Mesenchymal stem cell (in vitro differentiated cells and primary cell): Measurements from ENCODE around the gene KDM4F.

Experiments
- DNase-seq: peaks from one replicate; pipeline ENCODE4 v3.0.0-alpha.2; 2013
- H2AFZ ChIP-seq: one replicate; pipeline ENCODE4 v1.6.1; 2013; ENCODE audit warnings: low read depth, mild to moderate bottlenecking, control low read depth, inconsistent platforms, low read length, moderate library complexity
- H2AK5ac ChIP-seq: 2 replicates; pipeline ENCODE4 v1.6.1; 2013; ENCODE audit warnings: low read length, moderate library complexity, mild to moderate bottlenecking, inconsistent platforms; ENCODE audit not compliant: severe bottlenecking
- H2BK120ac ChIP-seq: one replicate; pipeline ENCODE4 v1.6.1; 2013; ENCODE audit warnings: low read depth, mild to moderate bottlenecking, inconsistent platforms, low read length, moderate library complexity
- H2BK12ac ChIP-seq, 2 experiments: one replicate each; pipeline ENCODE4 v1.6.1; 2013; ENCODE audit warnings: inconsistent platforms in 2 of 2, low read length in 2 of 2, mild to moderate bottlenecking in 2 of 2, moderate library complexity in 2 of 2, control low read depth in 1 of 2
- H2BK15ac ChIP-seq: one replicate; pipeline ENCODE4 v1.6.1; 2013; ENCODE audit warnings: mild to moderate bottlenecking, low read depth, inconsistent platforms; ENCODE audit not compliant: poor library complexity, severe bottlenecking
- H2BK5ac ChIP-seq: 2 replicates; pipeline ENCODE4 v1.6.1; 2013; ENCODE audit warnings: low read depth, mild to moderate bottlenecking, low read length, control low read depth, inconsistent platforms; ENCODE audit not compliant: poor library complexity, severe bottlenecking
- H3K14ac ChIP-seq, 2 experiments: one replicate each; pipeline ENCODE4 v1.6.1; 2013; ENCODE audit warnings: inconsistent platforms in 2 of 2, low read length in 2 of 2, control low read depth in 1 of 2, mild to moderate bottlenecking in 1 of 2, moderate library complexity in 1 of 2
- H3K18ac ChIP-seq, 2 experiments: one replicate each; pipeline ENCODE4 v1.6.1; 2013; ENCODE audit warnings: inconsistent platforms in 2 of 2, low read length in 2 of 2, control low read depth in 1 of 2, low read depth in 1 of 2, mild to moderate bottlenecking in 1 of 2
- H3K23ac ChIP-seq, 2 experiments: one replicate each; pipeline ENCODE4 v1.6.1; 2013; ENCODE audit warnings: inconsistent platforms in 2 of 2, low read length in 2 of 2, mild to moderate bottlenecking in 2 of 2, moderate library complexity in 2 of 2, control low read depth in 1 of 2
- H3K27ac ChIP-seq: 2 replicates; pipeline ENCODE4 v1.5.1; 2013; ENCODE audit warnings: mild to moderate bottlenecking, moderate library complexity, low read length, control low read depth, inconsistent platforms; ENCODE audit not compliant: poor library complexity, severe bottlenecking
- H3K27me3 ChIP-seq, 2 experiments: 2 replicates each; pipeline versions ENCODE4 v1.6.1 to v1.7.0; 2013; ENCODE audit warnings: low read length in 2 of 2, mild to moderate bottlenecking in 2 of 2, moderate library complexity in 2 of 2, control low read depth in 1 of 2, inconsistent platforms in 1 of 2; ENCODE audit not compliant: control insufficient read depth in 1 of 2, insufficient read depth in 1 of 2
- H3K36me3 ChIP-seq, 2 experiments: 2 replicates each; pipeline versions ENCODE4 v1.6.1 to v1.7.0; 2013; ENCODE audit warnings: low read length in 2 of 2, control low read depth in 1 of 2, inconsistent platforms in 1 of 2, low read depth in 1 of 2, mild to moderate bottlenecking in 1 of 2; ENCODE audit not compliant: insufficient read depth in 2 of 2, control insufficient read depth in 1 of 2
- H3K4ac ChIP-seq, 2 experiments: one replicate each; pipeline ENCODE4 v1.6.1; 2013; ENCODE audit warnings: inconsistent platforms in 2 of 2, low read length in 2 of 2, mild to moderate bottlenecking in 2 of 2, moderate library complexity in 2 of 2, control low read depth in 1 of 2, low read depth in 1 of 2
- H3K4me1 ChIP-seq: 2 replicates; pipeline ENCODE4 v1.6.1; 2013; ENCODE audit warnings: low read depth, low read length, control low read depth; ENCODE audit not compliant: control insufficient read depth, insufficient read depth
- H3K4me2 ChIP-seq: 2 replicates; pipeline ENCODE4 v1.6.1; 2013; ENCODE audit warnings: low read length, mild to moderate bottlenecking, inconsistent platforms; ENCODE audit not compliant: poor library complexity, severe bottlenecking
- H3K4me3 ChIP-seq, 2 experiments: 2 replicates each; pipeline versions ENCODE4 v1.5.1 to v1.7.0; 2013; ENCODE audit warnings: low read length in 2 of 2, mild to moderate bottlenecking in 2 of 2, control low read depth in 1 of 2, low read depth in 1 of 2; ENCODE audit not compliant: insufficient read depth in 1 of 2
- H3K79me1 ChIP-seq: replicated peaks from 2 replicates; pipeline ENCODE4 v1.6.1; 2013; ENCODE audit warnings: mild to moderate bottlenecking, control low read depth, low read length, inconsistent platforms; ENCODE audit not compliant: poor library complexity, severe bottlenecking
- H3K9ac ChIP-seq: 2 replicates; pipeline ENCODE4 v1.7.0; 2013; ENCODE audit warnings: mild to moderate bottlenecking, low read length, moderate library complexity
- H3K9me3 ChIP-seq: 2 replicates; pipeline ENCODE4 v1.7.0; 2013; ENCODE audit warnings: mild to moderate bottlenecking, low read length; ENCODE audit not compliant: control insufficient read depth
- H4K8ac ChIP-seq: one replicate; pipeline ENCODE4 v1.6.1; 2013; ENCODE audit warnings: inconsistent platforms, mild to moderate bottlenecking, low read length, moderate library complexity
- H4K91ac ChIP-seq: one replicate; pipeline ENCODE4 v1.6.1; 2013; ENCODE audit warnings: mild to moderate bottlenecking, low read length, inconsistent platforms
- WGBS: methylation state at CpG from one replicate; pipeline ENCODE4 v1.1.7; 2013; ENCODE audit warnings: mixed read lengths; 5-methylcytosine and 5-hydroxymethylcytosine counted together

The KDM4F gene

GRCh38 chr11:95097209-95097608 lies 48.0 kb downstream of the KDM4F start:
- Histone ChIP-seq H3K14ac (no peak overlapping the region), H2AK5ac (no peak overlapping the region), H3K9me3 (no peaks in the 10 kb centered on the region), H3K4me2 (no peak overlapping the region), H2BK15ac (no peak overlapping the region), H2BK5ac (no peak overlapping the region), H2AFZ (no peak overlapping the region), H3K36me3 (no peaks in the 10 kb centered on the region), H3K23ac (no peak overlapping the region), H2BK12ac (no peak overlapping the region), H3K27ac (no peak overlapping the region), H2BK120ac (no peak overlapping the region), H3K9ac (no peak overlapping the region), H3K4ac (no peak overlapping the region), H3K79me1 (peaks cover 3% of the 10 kb centered on the region), H3K18ac (no peak overlapping the region), H4K91ac (no peak overlapping the region), H3K4me3 (no peak overlapping the region), H4K8ac (no peak overlapping the region), H3K27me3 (no peaks in the 10 kb centered on the region), H3K4me1 (peaks cover 9% of the 10 kb centered on the region)
- no peak for DNase-seq
- 76% methylated on average over 3 of the region's 3 CpGs for WGBS

GRCh38 chr11:95098826-95099225 lies 49.6 kb downstream of the KDM4F start:
- 100% methylated on average over 2 of the region's 3 CpGs for WGBS
- H3K23ac ChIP-seq = no peak overlapping the region

GRCh38 chr11:95100191-95100648 lies 51.0 kb downstream of the KDM4F start:
- no peak overlapping the region for H2BK120ac ChIP-seq
- H3K4ac ChIP-seq = no peak overlapping the region
- H2BK15ac ChIP-seq = no peak overlapping the region
- H3K4me3 ChIP-seq = no peak overlapping the region
- H3K4me1 ChIP-seq = peaks cover 2% of the 10 kb centered on the region
- H3K27ac ChIP-seq = no peak overlapping the region
- no peaks in the 10 kb centered on the region for H3K27me3 ChIP-seq
- no peaks in the 10 kb centered on the region for H3K36me3 ChIP-seq
- H2AFZ ChIP-seq = no peak overlapping the region
- H3K4me2 ChIP-seq = no peak overlapping the region
- no peak overlapping the region for H2AK5ac ChIP-seq
- H4K91ac ChIP-seq = no peak overlapping the region
- 82% methylated on average over 3 of the region's 4 CpGs for WGBS
- H2BK5ac ChIP-seq = no peak overlapping the region
- no peak overlapping the region for H3K14ac ChIP-seq
- no peak overlapping the region for H4K8ac ChIP-seq
- H3K23ac ChIP-seq = no peak overlapping the region
- H3K9me3 ChIP-seq = no peaks in the 10 kb centered on the region
- H3K79me1 ChIP-seq = peaks cover 5% of the 10 kb centered on the region
- no peak for DNase-seq
- no peak overlapping the region for H3K9ac ChIP-seq
- no peak overlapping the region for H2BK12ac ChIP-seq
- H3K18ac ChIP-seq = no peak overlapping the region

More at GRCh38 chr11:95098826-95099225, 49.6 kb downstream of the KDM4F start:
- DNase-seq = no peak
- Histone ChIP-seq H2AFZ (no peak overlapping the region), H2AK5ac (no peak overlapping the region), H3K18ac (no peak overlapping the region), H3K79me1 (peaks cover 3% of the 10 kb centered on the region), H3K14ac (no peak overlapping the region), H3K27ac (no peak overlapping the region), H3K36me3 (no peaks in the 10 kb centered on the region), H3K9me3 (no peaks in the 10 kb centered on the region), H3K9ac (no peak overlapping the region), H3K4me3 (no peak overlapping the region), H2BK5ac (no peak overlapping the region), H4K91ac (no peak overlapping the region), H3K4me2 (no peak overlapping the region), H3K4me1 (peaks cover 2% of the 10 kb centered on the region), H3K27me3 (no peaks in the 10 kb centered on the region), H2BK12ac (no peak overlapping the region), H2BK15ac (no peak overlapping the region), H3K4ac (no peak overlapping the region), H4K8ac (no peak overlapping the region), H2BK120ac (no peak overlapping the region)
